UCSD-AML1 (cell line): Measurements from ENCODE around the gene RHOV.
"Not testable (repeated sequence)": the region's sequence is repeated elsewhere in the genome, so short reads cannot be mapped to it uniquely, and the experiment has no call there.

Experiments
- DNase-seq: peaks from one replicate; lab custom pipeline; 2025; ENCODE audit not compliant: unreplicated experiment; lab: John Stamatoyannopoulos, UW

Gene RHOV

DNA sequence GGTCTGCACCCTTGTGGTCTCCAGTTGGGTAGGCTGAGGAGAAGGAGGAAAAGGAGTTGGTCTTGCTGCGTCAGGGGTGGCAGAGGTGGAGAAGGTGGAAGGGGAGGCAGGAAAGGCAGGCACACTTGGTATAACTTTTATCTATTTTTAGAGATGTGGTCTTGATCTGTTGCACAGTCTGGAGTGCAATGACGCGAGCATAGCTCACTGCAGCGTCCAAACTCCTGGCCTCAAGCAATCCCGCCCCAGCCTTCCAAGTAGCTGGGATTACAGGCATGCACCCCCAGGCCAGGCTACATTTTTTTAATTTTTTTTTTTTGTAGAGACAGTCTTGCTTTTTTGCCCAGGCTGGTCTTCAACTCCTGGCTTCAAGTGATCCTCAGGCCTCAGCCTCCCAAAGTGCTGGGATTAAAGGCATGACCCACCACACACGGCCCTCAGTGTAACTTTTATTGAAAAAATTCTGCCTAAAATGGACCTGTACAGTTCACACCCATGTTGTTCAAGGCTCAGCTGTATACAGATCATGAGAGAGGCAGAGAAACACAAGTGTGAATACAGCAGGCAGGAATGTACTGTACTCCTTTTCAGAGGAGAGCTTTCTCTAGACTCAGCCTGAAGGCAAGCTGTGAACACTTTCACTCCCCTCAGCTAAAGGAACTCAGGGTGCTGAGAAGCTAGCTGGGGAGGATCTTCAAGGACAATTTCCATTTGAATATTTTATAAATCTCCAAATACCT is 2.1 kb upstream of the RHOV start:
- DNase-seq, result no peak

DNA sequence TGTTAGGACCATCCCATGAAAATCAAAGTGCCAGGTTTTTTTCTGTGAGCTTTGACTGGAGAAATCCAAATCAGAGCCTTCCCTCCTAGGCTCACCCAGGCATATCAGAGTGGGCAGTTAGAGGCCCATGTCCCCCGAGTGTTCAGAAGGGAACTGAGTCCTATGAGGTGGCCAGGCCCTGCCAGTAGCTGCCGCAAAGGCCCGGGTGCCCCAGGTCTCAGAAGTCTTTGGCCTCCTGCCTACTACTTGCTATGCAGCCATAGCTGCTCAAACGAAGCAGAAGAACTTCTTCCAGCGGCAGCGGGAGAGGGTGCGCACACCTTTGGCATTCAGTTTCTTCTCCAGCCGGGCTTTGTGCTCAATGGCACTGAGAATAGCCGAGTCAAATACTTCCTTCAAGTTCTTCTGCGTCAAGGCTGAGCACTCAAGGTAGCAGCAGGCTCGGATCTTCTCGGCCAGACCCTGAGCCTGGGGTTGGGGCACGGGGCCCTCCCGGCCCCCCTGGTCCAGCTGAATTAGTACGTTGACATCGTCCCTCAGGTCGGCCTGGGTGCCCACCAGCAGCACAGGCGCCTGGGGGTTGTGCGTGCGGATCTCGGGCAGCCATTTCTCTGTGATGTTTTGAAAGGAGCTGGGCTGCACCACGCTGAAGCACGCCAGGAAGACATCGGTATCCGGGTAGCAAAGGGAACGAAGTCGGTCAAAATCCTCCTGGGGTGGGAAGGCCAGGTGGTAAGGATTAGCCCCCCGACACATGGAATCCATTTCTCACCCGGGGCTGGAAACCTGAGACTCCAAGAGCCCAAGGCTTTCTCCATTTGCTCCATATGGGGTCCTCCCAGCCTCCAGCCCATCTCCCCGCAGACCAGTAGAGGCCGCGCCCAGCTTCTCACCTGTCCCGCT is 992 bp downstream of the RHOV start:
- no peak for DNase-seq

DNA sequence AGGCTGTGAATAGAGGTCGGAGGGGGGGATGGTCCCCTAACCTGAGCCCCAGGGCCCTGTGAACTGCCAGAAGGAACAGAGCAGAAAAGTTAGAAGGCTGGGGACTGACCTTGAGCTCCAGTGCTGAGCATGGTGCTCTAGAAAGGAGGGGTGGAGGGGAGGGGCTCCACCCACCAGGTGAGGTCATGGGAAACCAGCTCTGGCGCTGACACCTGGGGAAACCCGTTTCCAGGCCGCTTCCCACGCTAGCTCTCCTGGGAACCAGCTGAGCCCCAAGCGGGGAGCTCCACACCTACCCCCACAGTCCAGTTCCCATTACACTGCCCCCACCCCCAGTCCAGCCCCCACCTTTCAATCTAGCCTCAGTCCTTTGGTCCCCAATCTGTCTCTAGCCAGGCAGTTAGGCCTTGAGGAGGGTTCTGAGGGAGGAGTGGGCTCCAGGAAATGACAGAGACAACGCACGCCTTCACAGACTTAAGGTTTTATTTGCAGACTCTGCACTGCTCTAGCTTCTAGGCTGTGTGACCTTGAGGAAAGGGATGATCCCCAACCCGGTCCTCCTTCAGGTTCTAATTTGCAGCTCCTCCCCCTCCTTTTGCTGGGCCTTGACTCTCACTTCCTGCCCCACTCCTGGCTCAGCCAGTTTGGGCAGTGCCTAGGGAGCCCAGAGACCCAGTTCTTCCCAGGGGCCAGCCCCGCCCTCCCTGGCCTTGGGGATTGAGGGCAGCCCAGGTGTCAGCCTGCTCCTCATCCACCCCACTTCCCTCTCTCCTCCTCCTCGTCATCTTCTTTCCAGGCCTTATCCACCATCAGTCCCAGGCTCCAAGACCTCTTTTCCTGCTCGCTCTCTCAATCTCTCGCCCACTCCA is 2.1 kb downstream of the RHOV start:
- DNase-seq, result no peak

DNA sequence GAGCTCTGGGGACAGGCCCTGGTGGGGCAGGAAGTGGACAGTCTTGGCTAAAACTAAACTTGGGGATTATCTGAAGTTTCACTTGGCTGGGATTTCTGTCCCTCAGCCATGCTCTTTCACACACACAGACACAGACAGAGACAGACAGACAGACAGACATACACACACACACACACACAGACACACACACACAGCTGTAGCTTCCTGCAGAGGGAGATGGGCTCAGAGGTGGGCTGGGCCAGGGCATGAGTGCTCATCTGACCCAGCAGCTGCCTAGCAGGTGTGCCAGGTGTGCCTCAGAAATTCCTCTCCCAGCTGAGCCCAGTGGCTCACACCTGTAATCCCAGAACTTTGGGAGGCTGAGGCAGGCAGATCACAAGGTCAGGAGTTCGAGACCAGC is 3.3 kb downstream of the RHOV start:
- no peak for DNase-seq

DNA sequence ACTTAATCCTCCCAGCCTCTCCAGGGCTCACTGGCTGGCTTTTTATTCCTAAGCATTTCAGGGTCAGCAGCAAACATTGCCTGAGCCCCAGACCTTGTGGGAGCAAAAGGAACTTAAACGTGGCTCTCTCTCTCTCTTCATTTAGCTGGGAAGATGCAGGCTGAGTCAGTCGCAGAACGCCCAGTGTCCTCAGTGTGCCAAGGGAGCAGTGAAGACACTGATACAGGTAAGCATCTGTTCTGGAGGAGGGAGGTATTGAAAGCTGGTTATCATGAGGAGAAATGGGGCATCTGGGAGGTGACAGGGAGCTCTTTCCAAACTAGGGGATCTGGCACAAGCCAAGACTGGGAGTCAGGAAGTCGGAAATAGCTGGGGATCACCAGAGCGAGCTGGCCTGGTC is 4.3 kb downstream of the RHOV start:
- no peak for DNase-seq

DNA sequence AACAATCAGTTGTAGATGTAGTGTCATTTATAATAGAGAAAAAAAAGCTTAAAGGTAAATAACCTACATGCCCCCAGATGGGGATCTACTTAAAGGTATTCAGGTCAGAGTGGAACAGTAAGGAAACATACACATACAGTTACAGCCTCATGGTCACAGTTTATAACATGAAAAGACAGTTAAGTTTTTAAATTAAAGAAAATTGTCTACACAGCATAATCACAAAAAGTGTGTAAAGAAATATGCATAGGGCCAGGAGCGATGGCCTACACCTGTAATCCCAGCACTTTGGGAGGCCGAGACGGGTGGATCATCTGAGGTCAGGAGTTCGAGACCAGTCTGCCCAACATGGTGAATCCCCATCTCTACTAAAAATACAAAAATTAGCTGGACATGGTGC is 6.8 kb downstream of the RHOV start:
- no peak for DNase-seq

DNA sequence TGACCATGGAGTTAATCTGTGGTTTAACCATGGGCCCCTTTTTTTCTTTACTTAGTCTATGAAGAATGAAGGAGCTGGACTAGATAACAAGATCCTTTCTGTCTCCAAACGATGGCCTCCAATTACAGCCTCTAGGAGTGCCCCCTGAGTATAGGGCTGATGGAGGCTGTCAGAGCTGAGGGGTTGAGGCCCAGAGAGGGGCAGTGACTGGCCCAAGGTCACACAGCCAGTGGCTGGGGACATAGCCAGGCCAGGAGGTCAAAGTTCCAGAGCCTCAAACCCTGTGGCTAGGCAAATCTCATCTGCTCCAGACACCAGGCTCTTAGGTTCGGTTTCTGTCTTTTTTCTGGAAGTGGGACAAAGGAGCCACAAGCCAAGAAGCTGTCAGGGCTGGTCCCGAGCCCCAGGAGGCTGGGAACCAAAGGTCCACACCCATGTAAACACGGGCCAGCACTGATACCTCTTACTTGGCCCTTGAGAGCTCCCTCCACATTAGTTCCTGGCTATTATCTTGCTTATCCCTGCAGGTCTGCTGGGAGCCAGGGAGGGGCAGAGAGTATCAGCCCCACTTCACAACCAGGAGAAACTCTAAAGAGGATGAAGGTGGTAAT is 10.3 kb downstream of the RHOV start:
- DNase-seq, result no peak

DNA sequence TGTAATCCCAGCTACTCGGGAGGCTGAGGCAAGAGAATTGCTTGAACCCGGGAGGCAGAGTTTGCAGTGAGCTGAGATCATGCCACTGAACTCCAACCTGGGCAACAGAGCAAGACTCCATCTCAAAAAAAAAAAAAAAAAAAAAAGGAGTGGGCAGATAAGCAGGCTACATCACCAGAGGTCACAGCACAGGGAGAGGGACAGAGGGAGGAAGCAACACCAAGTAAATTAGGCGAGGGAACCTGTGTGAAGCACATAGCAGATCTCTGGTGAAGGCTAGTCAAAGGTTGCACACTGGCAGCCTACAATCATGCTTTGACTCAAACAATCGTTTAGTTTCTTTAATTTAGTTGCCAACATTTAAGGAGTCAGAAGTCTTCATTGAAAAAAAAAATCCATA is 12.9 kb downstream of the RHOV start:
- not testable (repeated sequence) for DNase-seq

DNA sequence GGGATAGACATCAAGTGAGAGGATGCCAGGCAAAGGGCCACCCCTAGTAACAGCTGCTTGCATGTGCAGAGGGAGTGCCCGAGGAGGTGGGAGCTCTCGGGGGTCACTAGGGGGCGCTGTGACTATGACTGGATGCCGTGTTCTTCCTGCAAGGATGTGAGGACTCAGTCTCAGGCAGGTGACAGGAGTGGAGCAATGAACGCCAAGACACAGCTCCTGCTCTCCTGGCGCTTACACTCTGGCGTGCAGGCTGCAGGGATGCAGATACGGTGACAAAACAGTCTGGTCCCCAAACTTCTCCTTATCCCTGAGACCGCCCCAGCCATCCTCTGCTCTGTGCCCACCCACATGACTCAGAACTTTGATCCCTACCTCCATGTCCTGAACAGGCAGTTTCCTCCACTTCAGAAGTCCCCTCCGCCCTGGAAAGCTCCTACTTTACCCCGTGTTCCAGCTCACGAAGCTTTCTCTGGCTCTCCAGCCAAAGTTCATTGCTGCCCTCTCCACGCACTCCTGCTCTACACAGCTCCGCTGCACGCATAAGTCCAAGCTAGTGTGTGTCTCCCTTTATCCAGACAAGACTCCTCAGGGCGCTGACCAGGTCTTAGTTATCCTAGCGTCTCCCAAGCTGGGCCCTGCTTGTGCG is 14.7 kb downstream of the RHOV start:
- DNase-seq, result peak; percentile 81

DNA sequence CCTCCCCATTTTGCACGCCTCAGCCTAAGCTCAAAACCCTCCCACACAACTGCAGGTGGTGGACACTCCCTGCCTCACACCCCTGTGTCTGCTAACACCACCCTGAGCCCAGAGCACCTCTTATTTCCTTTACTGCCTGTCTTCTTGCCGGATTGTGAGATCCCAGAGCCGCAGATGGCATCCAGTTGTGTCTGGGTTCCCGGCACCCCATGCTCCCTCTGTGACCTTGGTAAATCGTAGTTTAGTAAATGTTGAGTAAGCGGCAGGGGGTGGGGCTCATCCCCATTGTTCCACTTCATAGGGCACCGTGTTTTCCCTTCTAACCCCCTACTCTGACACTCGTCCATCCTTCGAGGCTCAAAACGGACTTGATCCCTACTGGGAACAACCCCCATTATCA is 15.3 kb downstream of the RHOV start:
- DNase-seq, result no peak

DNA sequence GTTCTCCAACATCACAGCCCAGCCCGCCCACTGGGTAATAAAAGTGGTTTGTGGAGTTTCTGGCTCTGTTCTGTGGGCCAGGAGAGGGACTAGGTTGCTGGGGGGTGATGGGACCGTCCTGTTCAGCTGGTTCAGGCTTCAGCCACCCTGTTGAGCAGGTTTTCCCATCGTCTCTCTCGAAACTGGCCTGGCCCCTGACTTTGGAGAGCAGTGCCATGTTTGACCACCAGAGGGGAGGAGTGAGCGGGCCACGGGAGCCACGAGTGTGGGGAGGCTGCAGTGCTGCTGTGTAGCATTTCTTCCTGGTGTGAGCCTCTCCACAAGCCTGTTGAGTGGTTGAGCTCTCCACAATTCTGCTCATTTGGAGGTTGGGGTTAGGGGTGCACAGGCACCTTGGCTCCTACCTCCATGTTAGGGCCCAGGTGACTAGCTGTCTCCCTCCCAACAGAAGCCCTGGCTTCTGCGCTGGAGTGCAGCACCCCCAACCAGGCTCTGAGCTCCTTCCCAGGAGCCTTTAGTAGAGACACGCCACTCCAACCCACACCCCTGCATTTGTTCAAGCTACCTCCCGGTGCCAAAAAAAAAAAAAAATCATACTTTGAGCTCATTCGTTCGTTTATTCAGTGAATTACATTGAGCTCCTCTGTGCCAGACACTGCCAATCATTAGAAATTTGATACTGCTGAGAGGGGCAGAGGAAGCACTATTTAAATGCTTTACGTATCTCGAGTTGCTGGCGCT is 16.3 kb downstream of the RHOV start:
- peak; percentile 81 for DNase-seq

DNA sequence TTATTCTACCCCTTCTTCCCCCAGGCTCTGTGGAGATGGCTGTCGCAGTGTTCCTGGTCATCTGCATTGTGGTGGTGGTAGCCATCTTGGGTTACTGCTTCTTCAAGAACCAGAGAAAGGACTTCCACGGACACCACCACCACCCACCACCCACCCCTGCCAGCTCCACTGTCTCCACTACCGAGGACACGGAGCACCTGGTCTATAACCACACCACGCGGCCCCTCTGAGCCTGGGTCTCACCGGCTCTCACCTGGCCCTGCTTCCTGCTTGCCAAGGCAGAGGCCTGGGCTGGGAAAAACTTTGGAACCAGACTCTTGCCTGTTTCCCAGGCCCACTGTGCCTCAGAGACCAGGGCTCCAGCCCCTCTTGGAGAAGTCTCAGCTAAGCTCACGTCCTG is 17.3 kb downstream of the RHOV start:
- no peak for DNase-seq

DNA sequence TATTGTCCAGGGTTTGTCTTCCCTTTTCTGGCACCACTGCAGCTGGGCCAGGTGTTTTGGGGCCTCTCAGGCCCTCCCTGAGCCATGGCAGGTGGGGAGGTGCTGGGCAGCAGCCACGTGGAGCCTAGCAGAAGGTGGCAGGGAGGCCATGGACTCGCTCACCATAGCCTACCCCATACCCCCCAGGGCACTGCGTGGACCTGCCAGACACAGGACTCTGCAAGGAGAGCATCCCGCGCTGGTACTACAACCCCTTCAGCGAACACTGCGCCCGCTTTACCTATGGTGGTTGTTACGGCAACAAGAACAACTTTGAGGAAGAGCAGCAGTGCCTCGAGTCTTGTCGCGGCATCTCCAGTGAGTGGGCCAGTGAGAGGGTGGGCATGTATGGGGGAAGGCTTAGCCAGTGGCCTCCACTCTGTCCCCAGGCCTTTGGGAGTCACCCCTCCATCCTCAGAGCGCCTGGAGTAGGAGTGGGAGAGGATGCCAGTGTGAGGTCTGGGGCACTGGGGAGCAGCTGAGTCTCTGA is 18.3 kb downstream of the RHOV start:
- DNase-seq, result no peak

DNA sequence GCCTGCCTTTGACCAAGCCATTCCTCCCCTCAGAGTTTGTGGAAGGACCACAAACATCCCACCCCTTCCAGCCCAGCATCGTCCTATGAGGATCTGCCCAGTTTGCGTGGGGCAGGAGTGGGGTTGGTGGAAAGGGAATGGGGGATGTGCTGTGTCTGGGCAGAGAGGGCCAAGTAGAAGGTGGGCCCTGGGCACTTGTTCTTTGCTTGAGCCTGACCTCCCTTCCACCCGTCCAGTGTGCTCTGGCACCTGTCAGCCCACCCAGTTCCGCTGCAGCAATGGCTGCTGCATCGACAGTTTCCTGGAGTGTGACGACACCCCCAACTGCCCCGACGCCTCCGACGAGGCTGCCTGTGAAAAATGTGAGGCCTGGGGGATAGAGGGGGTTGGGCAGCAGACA is 19.9 kb downstream of the RHOV start:
- DNase-seq, result no peak

DNA sequence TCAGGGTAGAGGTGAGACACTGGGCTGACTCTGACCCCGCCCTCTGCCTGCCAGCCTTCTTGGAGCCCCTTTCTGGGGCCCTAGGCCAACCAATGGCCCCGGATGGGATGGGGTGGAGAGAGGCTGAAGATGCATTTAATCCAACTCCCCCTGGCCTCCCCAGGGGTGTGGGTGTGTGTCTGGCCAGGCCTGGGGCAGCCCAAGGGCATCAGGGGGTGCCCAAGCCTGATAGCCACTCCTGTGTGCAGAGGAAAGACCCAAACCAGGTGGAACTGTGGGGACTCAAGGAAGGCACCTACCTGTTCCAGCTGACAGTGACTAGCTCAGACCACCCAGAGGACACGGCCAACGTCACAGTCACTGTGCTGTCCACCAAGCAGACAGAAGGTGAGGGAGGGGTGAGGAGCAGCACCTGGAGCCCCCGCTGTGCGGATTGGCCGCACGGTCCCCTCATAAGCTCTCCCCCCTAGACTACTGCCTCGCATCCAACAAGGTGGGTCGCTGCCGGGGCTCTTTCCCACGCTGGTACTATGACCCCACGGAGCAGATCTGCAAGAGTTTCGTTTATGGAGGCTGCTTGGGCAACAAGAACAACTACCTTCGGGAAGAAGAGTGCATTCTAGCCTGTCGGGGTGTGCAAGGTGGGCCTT is 20.7 kb downstream of the RHOV start:
- no peak for DNase-seq

DNA sequence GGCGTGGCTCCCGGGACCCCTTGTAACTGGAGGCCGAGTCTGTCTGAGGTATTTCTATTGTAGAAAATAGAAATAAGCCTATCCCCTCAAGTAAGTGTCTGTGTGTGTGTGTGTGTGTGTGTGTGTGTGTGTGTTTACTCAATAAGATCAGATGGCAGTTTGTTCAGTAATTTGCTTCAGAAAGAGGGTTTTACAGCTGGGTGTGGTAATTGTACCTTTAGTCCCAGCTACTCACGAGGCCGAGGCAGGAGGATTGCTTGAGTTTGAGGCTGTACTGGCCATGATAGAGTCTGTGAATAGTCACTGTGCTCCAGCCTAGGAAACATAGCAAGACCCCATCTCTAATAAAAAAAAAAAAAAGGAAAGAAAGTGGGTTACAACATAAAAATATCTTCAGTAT is 21.5 kb downstream of the RHOV start:
- no peak for DNase-seq

DNA sequence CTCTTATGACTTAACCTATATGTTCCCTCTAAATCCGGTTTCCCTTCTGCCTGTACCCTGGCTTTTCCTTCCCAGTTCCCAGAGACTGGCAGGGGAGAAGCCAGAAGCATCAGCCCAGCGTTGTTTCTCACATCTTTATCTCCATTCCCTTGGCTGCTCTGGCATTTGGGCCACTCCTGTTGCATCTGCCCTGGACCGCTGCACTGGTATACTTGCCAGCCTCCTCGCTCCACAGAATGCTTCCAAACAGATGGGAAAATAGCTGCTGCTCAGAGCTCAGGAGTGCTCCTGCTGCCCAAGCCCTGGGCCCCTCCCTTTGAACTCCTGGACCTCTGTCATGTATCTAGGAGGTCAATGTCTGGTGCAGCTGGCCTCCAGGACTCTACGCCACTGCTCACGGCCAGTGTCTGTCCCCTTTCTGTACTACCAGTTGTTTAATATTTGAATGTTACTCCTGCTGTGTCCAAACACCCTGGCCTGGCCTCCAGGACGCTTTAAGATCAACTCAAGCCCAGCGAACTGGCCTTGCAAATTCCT is 23.4 kb downstream of the RHOV start:
- DNase-seq, result no peak

DNA sequence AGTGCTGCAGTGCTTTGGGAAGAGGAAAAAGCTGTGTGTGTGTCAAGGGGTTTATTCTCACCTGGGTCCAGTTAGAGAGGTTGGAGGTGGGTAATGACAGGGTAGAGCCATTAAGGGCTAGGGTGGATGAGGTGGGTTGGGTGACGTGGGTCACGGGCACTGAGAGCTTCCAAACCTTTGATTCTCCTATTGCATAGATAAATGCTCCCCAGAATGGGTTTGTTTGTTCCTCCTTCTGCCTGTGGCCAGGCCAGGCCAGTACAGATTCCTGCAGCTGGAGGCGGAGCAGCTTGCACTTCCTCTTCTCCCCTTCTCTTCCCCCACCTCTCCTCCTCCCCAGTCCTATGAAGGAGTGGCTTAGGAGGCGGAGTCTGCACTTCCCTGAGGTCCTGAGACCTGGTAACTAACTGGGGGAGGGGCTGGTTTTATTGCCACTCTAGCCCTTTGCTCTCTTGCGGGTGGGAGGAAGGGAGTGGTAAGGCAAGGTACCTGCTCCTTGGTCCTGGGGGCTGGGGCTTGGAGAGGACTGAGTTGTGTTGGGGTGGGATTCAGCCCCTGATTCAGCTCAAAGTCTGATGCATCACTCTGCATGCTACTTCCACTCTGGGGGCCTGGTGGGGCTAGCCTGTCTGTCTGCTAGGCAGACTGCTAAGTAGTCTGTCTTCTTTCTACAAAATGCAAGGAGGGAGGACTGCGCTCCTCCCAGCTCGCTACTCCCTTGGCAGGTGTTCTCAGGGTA is 26.6 kb downstream of the RHOV start:
- DNase-seq, result peak; percentile 84
